Cardiac fibroblast (primary cell): ENCODE data around the gene PARG.
"Not testable (repeated sequence)": the region's sequence is repeated elsewhere in the genome, so short reads cannot be mapped to it uniquely, and the experiment has no call there.

Source experiments
- DNase-seq, 2 donors: peaks; one replicate each; pipeline versions ENCODE4 v3.0.0 to v3.0.0-alpha.2; 2010; ENCODE audit warnings: low read depth in 2 of 2
- H3K4me3 ChIP-seq, 2 donors: replicated peaks in 1 of 2; 1 replicate in 1 of 2; 2 replicates in 1 of 2; pipeline ENCODE4 v1.5.1; 2011; ENCODE audit warnings: low read depth in 2 of 2, low read length in 2 of 2, mild to moderate bottlenecking in 2 of 2, moderate library complexity in 1 of 2
- TF ChIP-seq, protein P1 (sequence below): IDR thresholded peaks from one replicate; pipeline ENCODE4 v1.5.1; 2011; ENCODE audit warnings: low read depth, mild to moderate bottlenecking, low read length, inconsistent platforms

The PARG gene

GRCh38 chr10:49778197-49778596 is 163.6 kb downstream of the PARG start:
- DNase-seq, result no peak
- TF ChIP-seq, protein P1, sequence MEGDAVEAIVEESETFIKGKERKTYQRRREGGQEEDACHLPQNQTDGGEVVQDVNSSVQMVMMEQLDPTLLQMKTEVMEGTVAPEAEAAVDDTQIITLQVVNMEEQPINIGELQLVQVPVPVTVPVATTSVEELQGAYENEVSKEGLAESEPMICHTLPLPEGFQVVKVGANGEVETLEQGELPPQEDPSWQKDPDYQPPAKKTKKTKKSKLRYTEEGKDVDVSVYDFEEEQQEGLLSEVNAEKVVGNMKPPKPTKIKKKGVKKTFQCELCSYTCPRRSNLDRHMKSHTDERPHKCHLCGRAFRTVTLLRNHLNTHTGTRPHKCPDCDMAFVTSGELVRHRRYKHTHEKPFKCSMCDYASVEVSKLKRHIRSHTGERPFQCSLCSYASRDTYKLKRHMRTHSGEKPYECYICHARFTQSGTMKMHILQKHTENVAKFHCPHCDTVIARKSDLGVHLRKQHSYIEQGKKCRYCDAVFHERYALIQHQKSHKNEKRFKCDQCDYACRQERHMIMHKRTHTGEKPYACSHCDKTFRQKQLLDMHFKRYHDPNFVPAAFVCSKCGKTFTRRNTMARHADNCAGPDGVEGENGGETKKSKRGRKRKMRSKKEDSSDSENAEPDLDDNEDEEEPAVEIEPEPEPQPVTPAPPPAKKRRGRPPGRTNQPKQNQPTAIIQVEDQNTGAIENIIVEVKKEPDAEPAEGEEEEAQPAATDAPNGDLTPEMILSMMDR, result no peak
- H3K4me3 ChIP-seq, result no peak overlapping the region

- H3K4me3 ChIP-seq, result no peak overlapping the region
- TF ChIP-seq, protein P1, result no peak
Measured at GRCh38 chr10:49776851-49777250, 165.0 kb downstream of the PARG start.

GRCh38 chr10:49775014-49775413 is 166.8 kb downstream of the PARG start:
- TF ChIP-seq, protein P1, result no peak
- no peak overlapping the region for H3K4me3 ChIP-seq
- DNase-seq, result no peak

More at GRCh38 chr10:49776851-49777250, 165.0 kb downstream of the PARG start:
- no peak for DNase-seq

- not testable (repeated sequence) for DNase-seq, H3K4me3 ChIP-seq
Measured at GRCh38 chr10:49772944-49773343, 168.9 kb downstream of the PARG start.

DNA sequence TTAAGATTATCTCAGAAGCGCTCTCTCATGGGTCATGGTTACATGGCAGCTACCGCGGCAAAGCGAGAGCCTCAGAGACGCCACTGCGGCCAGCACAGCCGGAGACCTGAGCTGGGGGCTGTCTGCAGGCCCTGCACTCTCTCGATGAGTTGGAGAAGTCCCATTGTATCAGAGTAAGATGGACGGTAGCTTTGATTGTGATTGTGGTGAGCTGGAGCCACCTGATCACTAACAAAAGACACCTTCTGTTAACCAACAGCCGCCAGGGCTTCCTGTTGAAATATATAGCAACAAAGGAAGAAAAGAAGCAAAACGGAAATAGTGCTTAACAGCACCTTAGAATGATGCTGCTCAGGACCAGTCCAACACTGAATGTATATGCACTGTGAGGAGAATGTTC is 170.8 kb downstream of the PARG start:
- DNase-seq, H3K4me3 ChIP-seq: not testable (repeated sequence)

GRCh38 chr10:49769692-49770091 is 172.1 kb downstream of the PARG start:
- no peak overlapping the region for H3K4me3 ChIP-seq
- TF ChIP-seq, protein P1, result no peak
- no peak for DNase-seq

- no peak for DNase-seq
- TF ChIP-seq, protein P1, result no peak
- H3K4me3 ChIP-seq, result no peak overlapping the region
Measured at GRCh38 chr10:49768731-49769130, 173.1 kb downstream of the PARG start.

- no peak for DNase-seq
- no peak overlapping the region for H3K4me3 ChIP-seq
- TF ChIP-seq, protein P1, result no peak
Measured at GRCh38 chr10:49768329-49768728, 173.5 kb downstream of the PARG start.
